ENCODE measurements around the gene SMC3. TPM values are rescaled to one million over a fixed set of nuclear protein-coding genes. Genes with fewer than 3 reads are reported as not detected.
"Not testable (repeated sequence)": the region's sequence is repeated elsewhere in the genome, so short reads cannot be mapped to it uniquely, and the experiment has no call there.

Gene SMC3
- total RNA-seq, 6 donors from 2014 or later, result 13.7 to 45.9 (median 23.0) TPM

GRCh38 chr10:110636572-110636931, 69.1 kb downstream of the SMC3 start:
- Histone ChIP-seq H3K36me3 (no peaks in the 10 kb centered on the region), H3K4me3 (no peak overlapping the region), H3K4me1 (no peaks in the 10 kb centered on the region), H3K9me3 (no peaks in the 10 kb centered on the region), H3K27me3 (peaks cover 0 to 6% (median 0%) of the 10 kb centered on the region in 4 donors), H3K27ac (no peak overlapping the region)
- WGBS, 2 donors, result 94 to 97% methylated on average over 2 of the region's 2 CpGs
- ATAC-seq (ENCODE audit: low FRiP score in 2 of 2) (no peak), DNase-seq (no peak)
- TF ChIP-seq CTCF (IDR thresholded peaks at IDR 0.05), result no peak
- no peak for TF ChIP-seq POLR2A (IDR thresholded peaks at IDR 0.05)
- no peak for TF ChIP-seq POLR2AphosphoS5 (IDR thresholded peaks at IDR 0.05)
- TF ChIP-seq EP300 (IDR thresholded peaks at IDR 0.05), result no peak

DNA sequence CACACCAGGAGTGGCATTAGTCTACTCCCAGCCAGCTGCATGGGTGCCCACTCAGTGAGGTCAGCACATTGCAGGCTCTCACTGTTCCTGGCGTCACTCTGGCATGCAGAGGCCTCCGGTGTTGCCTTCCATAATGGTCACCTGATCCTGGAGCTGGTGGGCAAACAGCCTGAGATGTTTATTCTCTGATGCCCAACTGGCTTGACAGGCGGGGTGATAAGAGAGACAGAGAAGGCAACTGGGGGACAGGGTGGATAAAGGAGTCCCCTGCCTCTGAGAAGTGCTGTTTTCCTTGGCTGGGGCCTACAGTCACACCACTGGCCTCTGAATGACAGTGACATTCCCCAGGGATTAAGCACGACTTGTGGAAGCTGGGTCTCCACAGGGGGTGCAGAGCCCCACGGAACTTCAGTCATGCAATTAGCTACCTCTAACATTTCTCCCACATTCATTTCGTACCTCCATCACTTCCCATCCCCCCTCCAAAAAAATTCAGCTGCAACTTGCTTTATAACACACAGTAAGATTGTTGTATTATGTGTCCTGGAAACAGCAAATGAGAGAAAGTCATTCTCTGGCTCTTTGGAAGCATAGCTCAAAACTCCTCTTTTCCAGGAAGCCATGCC, 69.5 kb downstream of the SMC3 start:
- H3K4me1 ChIP-seq, result no peaks in the 10 kb centered on the region
- H3K27me3 ChIP-seq, result peaks cover 0 to 11% (median 0%) of the 10 kb centered on the region in 4 donors
- no peak for DNase-seq
- peak in 1 of 2 donors; percentile 60 for ATAC-seq (ENCODE audit: low FRiP score in 2 of 2)
- H3K27ac ChIP-seq, result no peak overlapping the region
- no peaks in the 10 kb centered on the region for H3K9me3 ChIP-seq
- no peak overlapping the region for H3K4me3 ChIP-seq
- TF ChIP-seq POLR2A (IDR thresholded peaks at IDR 0.05) (no peak), POLR2AphosphoS5 (IDR thresholded peaks at IDR 0.05) (no peak), CTCF (IDR thresholded peaks at IDR 0.05) (no peak), EP300 (IDR thresholded peaks at IDR 0.05) (no peak)
- no peaks in the 10 kb centered on the region for H3K36me3 ChIP-seq
- WGBS, 2 donors, result 70 to 71% methylated on average over 6 of the region's 6 CpGs

GRCh38 chr10:110637558-110638053, 70.1 kb downstream of the SMC3 start:
- Histone ChIP-seq H3K27ac (no peak overlapping the region), H3K27me3 (peaks cover 0 to 13% (median 0%) of the 10 kb centered on the region in 4 donors), H3K9me3 (no peaks in the 10 kb centered on the region), H3K4me3 (no peak overlapping the region), H3K4me1 (no peaks in the 10 kb centered on the region), H3K36me3 (no peaks in the 10 kb centered on the region)
- TF ChIP-seq CTCF (IDR thresholded peaks at IDR 0.05) (no peak), POLR2AphosphoS5 (IDR thresholded peaks at IDR 0.05) (no peak), EP300 (IDR thresholded peaks at IDR 0.05) (no peak), POLR2A (IDR thresholded peaks at IDR 0.05) (no peak)
- no peak for ATAC-seq (ENCODE audit: low FRiP score in 2 of 2)
- DNase-seq, result no peak
- WGBS, 2 donors, result 37 to 50% methylated on average over 4 to 10 of the region's 10 CpGs

GRCh38 chr10:110638319-110638718, 70.8 kb downstream of the SMC3 start:
- Histone ChIP-seq H3K27me3 (peaks cover 0 to 17% (median 2%) of the 10 kb centered on the region in 4 donors), H3K36me3 (no peaks in the 10 kb centered on the region), H3K9me3 (no peaks in the 10 kb centered on the region), H3K27ac (no peak overlapping the region), H3K4me1 (peaks cover 1 to 5% (median 4%) of the 10 kb centered on the region in 4 donors), H3K4me3 (no peak overlapping the region)
- no peak for DNase-seq
- TF ChIP-seq POLR2A (IDR thresholded peaks at IDR 0.05), result no peak
- no peak for TF ChIP-seq CTCF (IDR thresholded peaks at IDR 0.05)
- no peak for TF ChIP-seq EP300 (IDR thresholded peaks at IDR 0.05)
- TF ChIP-seq POLR2AphosphoS5 (IDR thresholded peaks at IDR 0.05), result no peak
- WGBS, 2 donors, result 79 to 87% methylated on average over 3 of the region's 3 CpGs
- no peak for ATAC-seq (ENCODE audit: low FRiP score in 2 of 2)

DNA sequence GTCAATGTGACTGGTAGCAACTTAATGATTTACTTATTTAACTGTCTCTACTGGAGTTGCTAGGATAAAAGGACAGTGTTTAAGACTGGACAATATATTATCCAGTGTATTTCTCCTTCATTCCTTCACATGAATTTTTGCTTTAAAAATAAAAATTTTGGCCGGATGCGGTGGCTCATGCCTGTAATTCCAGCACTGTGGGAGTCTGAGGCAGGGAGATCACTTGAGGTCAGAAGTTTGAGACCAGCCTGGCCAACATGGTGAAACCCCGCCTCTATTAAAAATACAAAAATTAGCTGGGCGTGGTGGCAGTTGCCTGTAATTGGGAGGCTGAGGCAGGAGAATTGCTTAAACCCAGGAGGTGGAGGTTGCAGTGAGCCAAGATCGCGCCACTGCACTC, 71.6 kb downstream of the SMC3 start:
- H3K27me3 ChIP-seq, result peaks cover 0 to 25% (median 8%) of the 10 kb centered on the region in 4 donors
- not testable (repeated sequence) for H3K9me3 ChIP-seq
- 95 to 96% methylated on average over 6 of the region's 6 CpGs for WGBS, 2 donors

DNA sequence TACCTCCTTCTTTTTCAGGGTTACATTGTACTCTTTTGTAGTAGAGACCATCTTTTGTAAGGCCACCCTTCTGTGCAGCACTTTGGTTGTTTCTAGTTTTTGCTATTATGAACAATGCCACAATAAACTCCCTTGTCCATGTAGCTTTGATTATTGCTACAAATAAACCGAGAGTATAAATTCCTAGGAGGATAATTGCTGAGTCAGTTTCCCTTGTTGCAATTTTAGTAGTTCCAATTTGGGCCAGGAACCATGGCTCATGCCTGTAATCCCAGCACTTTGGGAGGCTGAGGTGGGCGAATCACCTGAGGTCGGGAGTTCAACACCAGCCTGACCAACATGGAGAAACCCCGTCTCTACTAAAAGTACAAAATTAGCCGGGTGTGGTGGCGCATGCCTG, 72.4 kb downstream of the SMC3 start:
- 76 to 91% methylated on average over 6 of the region's 6 CpGs for whole genome bisulfite sequencing, 2 donors
- peaks cover 15 to 20% (median 17%) of the 10 kb centered on the region in 4 donors for H3K4me1 ChIP-seq
- not testable (repeated sequence) for H3K27ac ChIP-seq; ATAC-seq (ENCODE audit: low FRiP score in 2 of 2); H3K4me3 ChIP-seq; H3K36me3 ChIP-seq; H3K9me3 ChIP-seq; DNase-seq
- H3K27me3 ChIP-seq, result peaks cover 0 to 33% (median 16%) of the 10 kb centered on the region in 4 donors

More for the DNA sequence above, 71.6 kb downstream of the SMC3 start:
- H3K4me1 ChIP-seq, result peaks cover 9 to 12% (median 11%) of the 10 kb centered on the region in 4 donors
- H3K4me3 ChIP-seq; DNase-seq; H3K36me3 ChIP-seq; ATAC-seq (ENCODE audit: low FRiP score in 2 of 2); H3K27ac ChIP-seq: not testable (repeated sequence)
